IPS-18c (cell line): ENCODE results near the gene KDM4B.

Experiments used
- H3K4me3 ChIP-seq: 2 replicates; pipeline ENCODE4 v1.7.0; 2013; ENCODE audit warnings: low read depth, mild to moderate bottlenecking, low read length, moderate library complexity; ENCODE audit not compliant: insufficient read depth
- H3K9me3 ChIP-seq: one replicate; pipeline ENCODE4 v1.6.1; 2013; ENCODE audit warnings: mild to moderate bottlenecking, low read length, moderate library complexity; ENCODE audit not compliant: control insufficient read depth, insufficient read depth

KDM4B gene

GRCh38 chr19:5121266-5122120, 152.6 kb downstream of the KDM4B start:
- H3K4me3 ChIP-seq = no peak overlapping the region
- H3K9me3 ChIP-seq = no peaks in the 10 kb centered on the region

GRCh38 chr19:5122121-5122400, 153.1 kb downstream of the KDM4B start:
- Histone ChIP-seq H3K9me3 (no peaks in the 10 kb centered on the region), H3K4me3 (no peak overlapping the region)

GRCh38 chr19:5122671-5123409, 153.9 kb downstream of the KDM4B start:
- no peak overlapping the region for H3K4me3 ChIP-seq
- no peaks in the 10 kb centered on the region for H3K9me3 ChIP-seq

- no peak overlapping the region for H3K4me3 ChIP-seq
- no peaks in the 10 kb centered on the region for H3K9me3 ChIP-seq
Observed at GRCh38 chr19:5123646-5124045, 154.7 kb downstream of the KDM4B start.

- no peaks in the 10 kb centered on the region for H3K9me3 ChIP-seq
Observed at GRCh38 chr19:5124111-5124855, 155.4 kb downstream of the KDM4B start.

GRCh38 chr19:5125376-5125775, 156.5 kb downstream of the KDM4B start:
- no peaks in the 10 kb centered on the region for H3K9me3 ChIP-seq
- H3K4me3 ChIP-seq = no peak overlapping the region

More at GRCh38 chr19:5124111-5124855, 155.4 kb downstream of the KDM4B start:
- H3K4me3 ChIP-seq = no peak overlapping the region

GRCh38 chr19:5125797-5126497, 157.0 kb downstream of the KDM4B start:
- H3K4me3 ChIP-seq = no peak overlapping the region
- H3K9me3 ChIP-seq = no peaks in the 10 kb centered on the region

- Histone ChIP-seq H3K4me3 (no peak overlapping the region), H3K9me3 (no peaks in the 10 kb centered on the region)
Observed at GRCh38 chr19:5126498-5127223, 157.7 kb downstream of the KDM4B start.

- Histone ChIP-seq H3K9me3 (no peaks in the 10 kb centered on the region), H3K4me3 (no peak overlapping the region)
Observed at GRCh38 chr19:5127717-5128116, 158.8 kb downstream of the KDM4B start.

- no peaks in the 10 kb centered on the region for H3K9me3 ChIP-seq
- no peak overlapping the region for H3K4me3 ChIP-seq
Observed at GRCh38 chr19:5128251-5128935, 159.5 kb downstream of the KDM4B start.

- Histone ChIP-seq H3K4me3 (no peak overlapping the region), H3K9me3 (no peaks in the 10 kb centered on the region)
Observed at GRCh38 chr19:5128936-5129389, 160.1 kb downstream of the KDM4B start.

- H3K9me3 ChIP-seq = no peaks in the 10 kb centered on the region
- H3K4me3 ChIP-seq = no peak overlapping the region
Observed at GRCh38 chr19:5129691-5130090, 160.8 kb downstream of the KDM4B start.

GRCh38 chr19:5130371-5131030, 161.6 kb downstream of the KDM4B start:
- no peaks in the 10 kb centered on the region for H3K9me3 ChIP-seq
- no peak overlapping the region for H3K4me3 ChIP-seq

- Histone ChIP-seq H3K9me3 (no peaks in the 10 kb centered on the region), H3K4me3 (no peak overlapping the region)
Observed at GRCh38 chr19:5131031-5131505, 162.2 kb downstream of the KDM4B start.

GRCh38 chr19:5131506-5132205, 162.7 kb downstream of the KDM4B start:
- no peaks in the 10 kb centered on the region for H3K9me3 ChIP-seq

More at GRCh38 chr19:5131506-5132205, 162.7 kb downstream of the KDM4B start:
- H3K4me3 ChIP-seq = no peak overlapping the region
